DMS 273 (cell line): Measurements from ENCODE around the gene DDAH1.
A peak's percentile ranks its signal among the peaks of the same experiment; 100 is the strongest.

Source experiments
- DNase-seq: peaks from one replicate; lab custom pipeline; 2025; ENCODE audit not compliant: unreplicated experiment; lab: John Stamatoyannopoulos, UW

DDAH1 gene

GRCh38 chr1:85397490-85398032 is 67.4 kb downstream of the DDAH1 start:
- DNase-seq = peak; percentile 13

- no peak for DNase-seq
Observed at GRCh38 chr1:85396194-85396593, 68.8 kb downstream of the DDAH1 start.

- peak; percentile 80 for DNase-seq
Observed at GRCh38 chr1:85394130-85394529, 70.8 kb downstream of the DDAH1 start.

- DNase-seq = no peak
Observed at GRCh38 chr1:85393490-85393889, 71.5 kb downstream of the DDAH1 start.

GRCh38 chr1:85388416-85388815 is 76.5 kb downstream of the DDAH1 start:
- DNase-seq = no peak

- DNase-seq = no peak
Observed at GRCh38 chr1:85387781-85388180, 77.2 kb downstream of the DDAH1 start.

GRCh38 chr1:85386068-85386722 is 78.8 kb downstream of the DDAH1 start:
- no peak for DNase-seq

- peak; percentile 19 for DNase-seq
Observed at GRCh38 chr1:85379203-85380136, 85.5 kb downstream of the DDAH1 start.

- DNase-seq = no peak
Observed at GRCh38 chr1:85378534-85378933, 86.4 kb downstream of the DDAH1 start.

- no peak for DNase-seq
Observed at GRCh38 chr1:85376356-85376755, 88.6 kb downstream of the DDAH1 start.

- DNase-seq = no peak
Observed at GRCh38 chr1:85375493-85375892, 89.5 kb downstream of the DDAH1 start.

GRCh38 chr1:85374160-85374559 is 90.8 kb downstream of the DDAH1 start:
- DNase-seq = no peak

GRCh38 chr1:85373378-85373708 is 91.6 kb downstream of the DDAH1 start:
- no peak for DNase-seq

GRCh38 chr1:85372683-85373377 is 92.1 kb downstream of the DDAH1 start:
- no peak for DNase-seq

GRCh38 chr1:85371021-85371420 is 93.9 kb downstream of the DDAH1 start:
- DNase-seq = no peak

GRCh38 chr1:85368073-85368770 is 96.7 kb downstream of the DDAH1 start:
- no peak for DNase-seq

- no peak for DNase-seq
Observed at GRCh38 chr1:85366391-85367170, 98.4 kb downstream of the DDAH1 start.

GRCh38 chr1:85365851-85366250 is 99.1 kb downstream of the DDAH1 start:
- DNase-seq = no peak

- peak; percentile 10 for DNase-seq
Observed at GRCh38 chr1:85363521-85363920, 101.4 kb downstream of the DDAH1 start.

GRCh38 chr1:85363092-85363491 is 101.9 kb downstream of the DDAH1 start:
- DNase-seq = peak; percentile 29
